Right cardiac atrium (tissue), 5 donors: Measurements from ENCODE around the gene COL5A1. TPM values are rescaled to one million over a fixed set of nuclear protein-coding genes. Genes with fewer than 3 reads are reported as not detected.

ENCODE experiments used
- ATAC-seq, 2 donors: fragments of 200-7000 bp; cut with Tn5 transposase; one replicate each; pipeline versions ENCODE4 v1.8.0 to v1.9.1; 2020; ENCODE audit warnings: moderate library complexity in 2 of 2, mild to moderate bottlenecking in 1 of 2
- DNase-seq, 3 donors: peaks; one replicate each; pipeline ENCODE4 v3.0.0-alpha.2; 2020
- H3K27ac ChIP-seq: one replicate; pipeline ENCODE4 v1.5.1; 2013; ENCODE audit warnings: mild to moderate bottlenecking, low read length, control low read depth, moderate library complexity
- H3K27me3 ChIP-seq: one replicate; pipeline ENCODE4 v1.6.1; 2013; ENCODE audit not compliant: control insufficient read depth, insufficient read depth
- H3K4me1 ChIP-seq: one replicate; pipeline ENCODE4 v1.6.1; 2013; ENCODE audit warnings: low read length; ENCODE audit not compliant: control insufficient read depth, insufficient read depth
- H3K4me3 ChIP-seq: one replicate; pipeline ENCODE4 v1.5.1; 2013; ENCODE audit warnings: low read length, control low read depth
- H3K9me3 ChIP-seq: one replicate; pipeline ENCODE4 v1.6.1; 2013; ENCODE audit warnings: low read length; ENCODE audit not compliant: control insufficient read depth
- WGBS: extraction: QIAGEN DNeasy Blood & Tissue Kit; methylation state at CpG from one replicate; pipeline ENCODE4 v1.1.7; 2013; 5-methylcytosine and 5-hydroxymethylcytosine counted together
- intact Hi-C, 4 donors: fragments of 100-400 bp; cut with DNase I; formaldehyde crosslinking; loops; one replicate each; pipeline versions ENCODE4 v1.11.0 to v1.14.0; 2022 to 2023
- polyA plus RNA-seq: library from polyadenylated mRNA; stranded (reverse); fragments of 200-250 nt; gene quantifications from one replicate; pipeline ENCODE4 v1.2.3, GENCODE V29; 2013
- total RNA-seq, 4 donors: library from RNA; stranded (reverse); fragmentation: NEBNext Ultra II Directional; extraction: Animal tissue kit (Norgen Biotek cat#: 25700); gene quantifications; one replicate each; pipeline ENCODE4 v1.2.1, GENCODE V29; 2021
- donor health status: healthy with polysubstance abuse.
- donor health status: DM: no; HTN: yes; CAD: no.
- donor health status: DM: no; HTN: no; CAD: no.
- donor health status: DM: no; HTN: yes; CAD: no; lungs with severe emphysema.
- donor health status: DM: yes; HTN: yes; CAD: no.

Gene COL5A1
- total and polyA plus RNA-seq, 5 donors, result 15.4 to 35.8 (median 22.7) TPM

DNA sequence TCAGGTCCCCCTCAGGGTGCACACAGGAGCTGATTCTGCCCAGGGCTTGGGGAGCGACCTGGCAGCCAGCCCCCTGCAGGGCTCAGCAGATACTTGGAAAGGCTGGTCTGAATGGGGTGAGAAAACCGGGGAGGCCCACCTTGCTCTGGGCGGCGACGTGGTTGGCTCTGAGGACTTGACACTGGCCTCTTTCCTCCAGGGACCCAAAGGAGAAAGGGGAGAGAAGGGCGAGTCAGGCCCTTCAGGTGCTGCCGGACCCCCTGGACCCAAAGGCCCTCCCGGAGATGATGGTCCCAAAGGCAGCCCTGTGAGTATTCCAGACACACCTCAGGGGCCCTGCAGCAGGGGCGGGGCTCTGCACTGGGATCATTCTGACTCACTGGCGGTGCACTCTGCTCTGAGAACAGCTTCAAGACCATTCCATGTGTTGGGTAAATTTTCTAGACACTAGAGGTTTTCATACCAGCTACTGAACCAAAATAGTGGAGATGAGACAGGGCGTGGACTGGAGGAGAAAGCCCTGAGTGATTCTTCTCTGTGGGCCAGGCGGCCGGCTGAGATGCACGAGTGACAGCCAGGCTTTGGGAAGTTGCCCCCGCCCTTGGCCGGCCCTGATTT is 173.1 kb downstream of the COL5A1 start:
- H3K4me3 ChIP-seq, result no peak overlapping the region
- DNase-seq, result no peak
- no peak for ATAC-seq
- no peaks in the 10 kb centered on the region for H3K27me3 ChIP-seq
- WGBS, result 85% methylated on average over 16 of the region's 16 CpGs
- intact Hi-C loops, result no loop called here
- no peaks in the 10 kb centered on the region for H3K4me1 ChIP-seq
- no peak overlapping the region for H3K27ac ChIP-seq
- no peaks in the 10 kb centered on the region for H3K9me3 ChIP-seq

DNA sequence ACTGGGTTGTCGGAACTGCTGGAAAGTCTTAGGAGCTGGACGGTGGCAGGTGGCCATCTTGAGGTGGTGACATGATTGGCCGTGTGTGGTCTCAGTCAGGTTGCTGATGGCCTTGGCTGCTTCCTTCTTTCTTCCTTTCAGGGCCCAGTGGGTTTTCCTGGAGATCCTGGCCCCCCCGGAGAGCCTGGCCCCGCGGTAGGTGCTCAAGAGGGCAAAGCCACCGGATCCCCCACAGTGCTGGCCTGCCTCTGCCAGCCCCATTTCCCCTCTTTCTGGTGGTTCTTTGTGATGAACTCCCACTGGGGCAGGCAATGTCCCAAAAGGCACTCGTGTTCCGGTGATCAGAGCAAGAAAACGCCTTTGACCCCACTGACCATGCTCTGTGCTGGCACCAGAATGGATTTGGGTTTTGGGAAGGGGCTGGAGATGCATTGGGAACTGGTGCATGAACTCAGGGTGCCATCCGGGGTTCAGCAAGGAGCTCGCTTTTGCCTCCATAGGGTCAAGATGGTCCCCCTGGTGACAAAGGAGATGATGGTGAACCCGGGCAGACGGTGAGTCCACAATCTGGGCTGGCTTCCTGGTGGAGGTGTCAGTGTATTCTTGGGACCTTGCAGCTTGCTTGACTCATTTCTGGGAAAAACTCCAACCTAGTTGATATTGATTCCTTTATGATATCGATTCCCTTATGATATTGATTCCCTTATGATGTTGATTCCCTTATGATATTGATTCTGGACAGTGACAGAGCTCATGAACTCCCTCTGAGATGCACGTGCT is 174.0 kb downstream of the COL5A1 start:
- 80% methylated on average over 16 of the region's 16 CpGs for WGBS
- intact Hi-C loops, result no loop called here
- Histone ChIP-seq H3K4me3 (no peak overlapping the region), H3K27ac (no peak overlapping the region), H3K27me3 (no peaks in the 10 kb centered on the region), H3K4me1 (no peaks in the 10 kb centered on the region), H3K9me3 (no peaks in the 10 kb centered on the region)
- DNase-seq, result no peak
- ATAC-seq, result no peak

GRCh38 chr9:134816264-134816663 is 174.7 kb downstream of the COL5A1 start:
- Histone ChIP-seq H3K4me3 (no peak overlapping the region), H3K27ac (no peak overlapping the region), H3K9me3 (no peaks in the 10 kb centered on the region), H3K27me3 (no peaks in the 10 kb centered on the region), H3K4me1 (no peaks in the 10 kb centered on the region)
- DNase-seq (no peak), ATAC-seq (no peak)
- intact Hi-C loops, result no loop called here
- 89% methylated on average over 16 of the region's 16 CpGs for whole genome bisulfite sequencing

DNA sequence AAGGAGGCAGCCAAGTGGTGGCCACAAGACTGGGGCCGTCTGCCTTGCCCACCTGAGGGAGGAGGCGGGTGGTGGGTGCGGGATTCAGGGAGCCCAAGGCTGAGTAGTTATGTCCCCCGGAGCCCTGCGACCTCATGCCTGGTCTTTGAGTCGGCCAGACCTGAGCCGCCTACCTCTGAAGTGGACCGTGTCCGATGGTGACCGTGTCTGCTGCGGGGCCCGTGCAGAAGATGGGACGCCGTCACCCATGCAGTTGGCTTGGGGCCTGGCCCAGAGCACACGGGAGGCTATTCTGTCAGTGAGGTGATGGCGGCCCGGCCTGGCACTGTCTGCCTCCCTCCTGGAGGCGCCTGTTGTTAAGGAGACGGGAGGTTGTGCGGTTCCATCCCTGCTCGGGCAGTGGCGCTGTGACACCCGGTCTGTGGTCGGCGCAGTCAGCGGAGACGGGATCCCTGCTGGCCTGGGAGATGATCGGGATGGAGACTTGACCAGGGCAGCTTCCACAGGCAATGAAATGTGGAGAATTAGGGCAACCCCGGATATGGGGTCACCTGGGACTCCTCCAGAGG is 176.5 kb downstream of the COL5A1 start:
- Histone ChIP-seq H3K9me3 (no peaks in the 10 kb centered on the region), H3K4me3 (no peak overlapping the region), H3K27me3 (no peaks in the 10 kb centered on the region), H3K4me1 (no peaks in the 10 kb centered on the region), H3K27ac (no peak overlapping the region)
- DNase-seq (no peak), ATAC-seq (no peak)
- 91% methylated on average over 29 of the region's 29 CpGs for WGBS
- intact Hi-C loops, result no loop called here

GRCh38 chr9:134818591-134818990 is 177.0 kb downstream of the COL5A1 start:
- DNase-seq, result peak in 1 of 3 donors; percentile 40
- no peaks in the 10 kb centered on the region for H3K9me3 ChIP-seq
- no peaks in the 10 kb centered on the region for H3K27me3 ChIP-seq
- WGBS, result 93% methylated on average over 16 of the region's 16 CpGs
- intact Hi-C loops, result no loop called here
- H3K4me3 ChIP-seq, result no peak overlapping the region
- no peak overlapping the region for H3K27ac ChIP-seq
- no peak for ATAC-seq
- no peaks in the 10 kb centered on the region for H3K4me1 ChIP-seq

- WGBS, result 92% methylated on average over 13 of the region's 13 CpGs
- intact Hi-C loops, result no loop called here
These were observed 179.3 kb downstream of the COL5A1 start for GRCh38 chr9:134820901-134821300.

GRCh38 chr9:134822541-134822940 is 180.9 kb downstream of the COL5A1 start:
- intact Hi-C loops, result no loop called here
- 78% methylated on average over 14 of the region's 14 CpGs for WGBS

More at GRCh38 chr9:134820901-134821300, 179.3 kb downstream of the COL5A1 start:
- ATAC-seq (no peak), DNase-seq (no peak)
- Histone ChIP-seq H3K4me3 (no peak overlapping the region), H3K4me1 (no peaks in the 10 kb centered on the region), H3K27ac (no peak overlapping the region), H3K9me3 (no peaks in the 10 kb centered on the region), H3K27me3 (no peaks in the 10 kb centered on the region)

DNA sequence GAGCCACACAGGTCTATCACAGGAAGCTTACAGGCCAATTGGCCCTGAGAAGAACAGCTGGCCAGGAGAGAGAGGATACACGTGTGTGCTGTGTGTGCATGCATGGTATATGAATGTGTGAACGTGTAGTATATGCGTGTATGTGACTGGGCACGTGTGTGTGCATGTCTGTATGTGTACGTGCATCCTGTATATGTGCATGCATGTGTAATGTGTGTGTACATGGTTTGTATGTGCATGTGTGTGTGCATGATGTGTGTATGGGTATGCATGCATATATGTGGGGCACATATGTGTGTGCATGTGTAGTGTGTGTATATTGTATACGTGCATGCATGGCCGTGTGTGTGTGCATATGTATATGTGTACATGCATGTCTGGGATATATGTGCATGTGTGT is 182.0 kb downstream of the COL5A1 start:
- ATAC-seq, result no peak

More at GRCh38 chr9:134822541-134822940, 180.9 kb downstream of the COL5A1 start:
- DNase-seq (no peak), ATAC-seq (no peak)
- Histone ChIP-seq H3K27me3 (no peaks in the 10 kb centered on the region), H3K4me3 (no peak overlapping the region), H3K4me1 (no peaks in the 10 kb centered on the region), H3K9me3 (no peaks in the 10 kb centered on the region), H3K27ac (no peak overlapping the region)

GRCh38 chr9:134824583-134824982 is 183.0 kb downstream of the COL5A1 start:
- DNase-seq (no peak), ATAC-seq (no peak)
- 91% methylated on average over 23 of the region's 23 CpGs for WGBS
- intact Hi-C loops, result no loop called here
- H3K27me3 ChIP-seq, result no peaks in the 10 kb centered on the region
- no peak overlapping the region for H3K27ac ChIP-seq
- H3K4me3 ChIP-seq, result no peak overlapping the region
- H3K4me1 ChIP-seq, result no peaks in the 10 kb centered on the region
- H3K9me3 ChIP-seq, result no peaks in the 10 kb centered on the region

More for the DNA sequence above, 182.0 kb downstream of the COL5A1 start:
- Histone ChIP-seq H3K4me3 (no peak overlapping the region), H3K27me3 (no peaks in the 10 kb centered on the region), H3K9me3 (no peaks in the 10 kb centered on the region), H3K4me1 (no peaks in the 10 kb centered on the region), H3K27ac (no peak overlapping the region)
- intact Hi-C loops, result no loop called here
- 88% methylated on average over 7 of the region's 7 CpGs for WGBS
- DNase-seq, result no peak

DNA sequence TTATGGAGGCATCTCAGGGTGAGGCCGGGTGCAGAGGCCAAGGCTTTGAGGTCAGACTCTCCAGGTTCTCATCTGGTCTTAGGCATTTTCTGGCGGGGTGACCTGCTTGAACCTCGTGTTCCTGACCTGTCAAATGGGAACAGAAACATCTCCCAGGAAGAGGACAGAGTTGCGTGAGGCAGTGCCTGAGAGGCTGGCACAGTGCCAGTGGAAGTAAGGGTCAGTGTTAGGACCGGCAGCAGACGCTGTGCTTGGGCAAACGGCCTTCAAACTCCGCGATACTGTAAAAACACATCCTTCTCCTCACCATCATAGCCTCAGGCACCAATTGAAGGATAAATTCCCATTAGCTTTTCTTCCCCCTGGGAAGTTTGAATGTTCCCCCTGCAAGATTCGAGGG is 183.4 kb downstream of the COL5A1 start:
- 58% methylated on average over 10 of the region's 10 CpGs for WGBS
- Histone ChIP-seq H3K4me3 (no peak overlapping the region), H3K9me3 (no peaks in the 10 kb centered on the region), H3K4me1 (no peaks in the 10 kb centered on the region), H3K27ac (no peak overlapping the region), H3K27me3 (no peaks in the 10 kb centered on the region)
- DNase-seq (no peak), ATAC-seq (no peak)
- intact Hi-C loops, result no loop called here
